ENCODE measurements around the gene MRE11. TPM values are rescaled to one million over a fixed set of nuclear protein-coding genes. Genes with fewer than 3 reads are reported as not detected.
"Not testable (repeated sequence)": the region's sequence is repeated elsewhere in the genome, so short reads cannot be mapped to it uniquely, and the experiment has no call there.

MRE11 gene
- total RNA-seq, 1 donor from 2014 or later = 14.1 TPM

DNA sequence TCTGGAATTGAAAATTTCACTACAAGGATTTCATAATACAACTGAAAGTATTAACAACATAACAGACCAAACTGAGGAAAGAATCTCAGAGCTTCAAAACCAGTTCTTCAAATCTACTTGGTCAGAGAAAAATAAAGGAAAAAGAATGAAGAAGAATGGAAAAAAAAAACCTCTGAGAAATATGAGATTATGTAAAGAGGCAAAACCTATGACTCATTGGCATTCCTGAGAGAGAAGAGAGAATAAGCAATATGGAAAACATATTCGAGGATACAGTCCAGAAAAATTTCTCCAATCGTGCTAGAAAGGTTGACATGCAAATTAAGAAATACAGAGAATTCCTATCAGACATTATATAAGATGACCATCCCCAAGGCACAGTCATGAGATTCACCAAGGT lies 69.0 kb downstream of the MRE11 start:
- no peak for DNase-seq (ENCODE audit: low spot score)

DNA sequence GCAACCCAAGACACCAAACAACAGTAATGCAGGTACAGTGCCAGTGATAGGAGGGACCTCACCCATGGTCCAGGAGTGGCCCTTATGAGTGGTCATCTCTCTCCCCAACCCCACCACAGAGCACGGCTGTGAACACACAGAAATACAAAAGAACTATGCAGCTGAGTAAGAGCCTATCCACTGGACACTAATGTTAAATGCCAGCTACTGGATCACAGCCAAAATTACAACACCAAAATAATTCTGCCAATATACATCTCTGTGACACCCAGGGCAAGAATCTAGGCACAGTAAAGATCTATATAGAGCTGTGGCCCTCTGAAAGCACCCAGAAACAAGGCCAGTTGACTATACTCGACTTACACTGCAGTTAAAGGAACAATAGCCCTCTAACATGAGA lies 69.6 kb downstream of the MRE11 start:
- DNase-seq (ENCODE audit: low spot score) = no peak

DNA sequence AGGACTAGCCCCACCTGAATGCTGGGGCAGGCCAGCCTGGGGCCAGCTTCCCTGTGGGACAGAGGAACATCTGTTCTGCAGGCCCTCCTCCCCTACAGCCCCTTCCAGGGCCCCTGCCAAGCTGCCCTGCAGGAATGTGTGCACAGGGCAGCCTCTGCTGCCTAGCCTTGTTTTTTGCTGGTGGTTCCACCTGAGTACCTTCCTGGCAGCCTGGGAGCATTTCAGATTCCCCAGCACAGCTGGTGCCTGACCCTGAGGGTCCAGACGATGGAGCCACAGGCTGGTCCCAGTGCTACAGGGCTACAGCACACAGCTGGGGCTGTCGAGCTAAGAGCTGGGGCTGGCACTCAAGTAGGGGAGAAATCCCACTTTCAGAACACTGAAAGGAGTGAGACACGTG lies 70.1 kb downstream of the MRE11 start:
- no peak for DNase-seq (ENCODE audit: low spot score)

DNA sequence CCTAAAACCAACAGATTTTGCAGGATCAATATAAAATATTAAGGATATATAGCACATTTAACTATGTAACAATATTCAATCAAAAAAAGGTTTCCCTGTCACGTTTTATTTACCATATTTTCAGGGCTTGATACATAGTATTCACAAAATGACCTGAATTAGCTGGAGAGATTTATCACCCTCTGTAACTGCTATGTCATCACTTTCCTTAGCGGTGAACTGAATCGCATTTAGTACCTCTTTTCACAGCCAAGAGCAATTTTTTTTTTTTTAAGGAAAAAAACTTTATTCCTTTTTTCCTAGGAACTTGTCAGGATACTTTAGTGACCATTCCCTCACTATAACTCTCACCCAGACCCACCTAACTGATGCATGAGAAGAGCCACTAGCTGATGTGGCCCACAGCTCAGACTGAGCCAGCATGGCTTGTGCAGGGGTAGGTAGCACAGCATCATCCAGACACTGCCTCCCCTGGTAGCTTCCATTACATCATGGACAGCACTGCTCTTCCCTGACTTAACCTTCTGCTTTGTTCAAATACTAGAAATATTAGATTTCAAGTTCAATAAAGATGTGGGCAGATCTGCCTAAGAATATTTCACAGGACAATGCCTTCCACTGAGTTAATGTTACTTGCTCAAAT lies 75.4 kb downstream of the MRE11 start:
- DNase-seq (ENCODE audit: low spot score) = no peak

DNA sequence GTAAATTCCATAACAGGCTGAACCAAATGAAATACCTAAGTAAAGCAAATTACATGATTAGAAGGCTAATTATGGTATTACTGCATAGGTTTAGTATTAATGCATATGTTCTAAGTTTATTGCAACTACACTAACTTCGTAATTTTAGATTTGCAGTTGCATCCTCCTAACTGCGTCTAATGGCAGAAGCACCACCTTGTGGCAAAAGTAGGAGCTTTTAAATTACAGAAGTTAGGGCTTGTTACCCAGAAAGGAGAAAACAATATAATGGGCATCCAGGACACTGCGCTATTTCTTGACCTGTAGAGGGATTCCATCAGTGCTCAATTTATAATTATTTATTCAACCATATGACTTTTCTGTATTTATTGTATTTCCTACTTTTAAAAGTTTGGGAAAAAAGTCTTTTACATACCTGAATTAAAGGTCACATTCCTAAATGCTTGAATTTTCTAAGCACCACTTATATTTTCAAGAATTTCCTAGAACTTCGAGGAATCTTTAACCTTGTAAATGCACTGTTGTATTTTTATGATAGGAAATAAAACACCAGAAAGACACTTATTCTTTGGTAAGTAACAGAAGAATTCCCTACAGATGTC lies 76.2 kb downstream of the MRE11 start:
- no peak for DNase-seq (ENCODE audit: low spot score)

DNA sequence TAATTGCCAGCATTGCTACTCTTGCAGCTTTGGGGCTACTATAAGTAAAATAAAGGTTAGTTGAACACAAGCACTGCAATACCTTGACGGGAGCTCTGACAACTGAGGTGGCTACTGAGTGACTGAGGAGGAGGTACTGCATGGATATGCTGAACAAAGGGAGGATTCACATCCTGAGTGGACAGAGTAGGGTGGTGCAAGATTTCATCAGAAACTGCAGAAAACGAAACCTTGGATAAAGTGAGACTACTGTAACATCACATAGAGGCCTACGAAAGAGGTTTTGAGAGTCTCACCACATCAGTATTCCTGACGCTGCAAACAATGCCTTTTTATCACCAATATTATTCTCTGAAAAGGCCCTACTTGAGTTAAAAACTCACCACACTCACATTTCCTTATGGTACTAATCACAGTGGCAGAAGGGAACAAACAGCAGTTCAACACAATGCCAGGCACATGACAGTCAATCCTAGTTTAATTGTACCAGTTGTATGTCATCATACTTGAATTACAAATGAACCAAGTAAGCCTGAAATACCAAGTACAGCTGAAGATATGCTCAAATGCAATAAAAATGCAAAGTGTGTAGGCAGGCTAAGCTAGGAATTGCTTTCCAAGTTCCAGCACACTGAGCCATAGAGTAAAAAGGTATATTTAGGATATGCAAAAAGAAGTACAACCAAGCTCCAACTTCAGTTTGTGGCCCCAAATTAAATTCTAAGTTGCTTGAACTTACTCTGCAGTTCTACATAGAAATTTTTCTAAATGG lies 88.4 kb downstream of the MRE11 start:
- DNase-seq (ENCODE audit: low spot score) = no peak

DNA sequence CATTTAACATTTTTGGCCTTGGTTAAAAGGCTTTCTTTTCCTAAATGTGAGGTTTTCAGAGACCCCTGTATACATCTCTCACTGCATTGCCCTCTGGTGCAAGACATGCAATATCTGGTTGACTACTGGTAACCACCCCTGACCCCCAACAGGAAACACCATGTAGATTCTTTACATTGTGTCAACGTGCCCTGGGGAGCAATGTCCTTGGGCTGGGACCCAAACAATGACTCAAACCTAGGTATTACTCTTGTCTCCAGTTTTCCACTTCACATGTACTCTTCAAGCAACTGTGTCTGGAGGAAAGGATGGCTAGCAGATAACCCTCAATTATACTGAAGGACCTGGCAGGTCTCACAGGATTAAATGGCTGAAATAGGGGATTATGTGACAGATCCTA lies 91.3 kb downstream of the MRE11 start:
- no peak for DNase-seq (ENCODE audit: low spot score)

DNA sequence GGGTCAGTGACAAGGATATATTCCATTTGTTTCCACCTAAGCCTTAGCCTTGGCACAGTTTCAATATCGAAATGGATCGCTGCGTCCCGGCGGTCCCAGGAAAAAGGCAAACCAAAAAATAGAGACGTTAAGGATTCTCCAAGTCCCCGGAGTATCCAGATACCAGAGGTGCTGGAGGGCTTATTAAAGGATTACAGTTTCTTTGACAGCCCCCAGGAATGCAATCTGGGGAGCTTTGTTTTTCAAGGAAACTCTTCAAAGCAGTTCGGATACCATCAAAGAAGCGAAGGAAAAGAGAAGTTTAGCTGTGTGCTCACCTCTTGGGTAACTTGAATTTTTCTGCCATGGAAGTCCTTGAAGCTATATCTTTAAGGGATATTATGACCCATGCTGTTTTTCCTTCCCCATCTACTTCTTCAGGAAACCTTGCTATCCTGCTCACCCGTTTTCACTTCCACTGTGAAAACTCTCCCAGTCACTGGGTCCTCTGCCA lies 91.8 kb downstream of the MRE11 start:
- DNase-seq (ENCODE audit: low spot score) = no peak

DNA sequence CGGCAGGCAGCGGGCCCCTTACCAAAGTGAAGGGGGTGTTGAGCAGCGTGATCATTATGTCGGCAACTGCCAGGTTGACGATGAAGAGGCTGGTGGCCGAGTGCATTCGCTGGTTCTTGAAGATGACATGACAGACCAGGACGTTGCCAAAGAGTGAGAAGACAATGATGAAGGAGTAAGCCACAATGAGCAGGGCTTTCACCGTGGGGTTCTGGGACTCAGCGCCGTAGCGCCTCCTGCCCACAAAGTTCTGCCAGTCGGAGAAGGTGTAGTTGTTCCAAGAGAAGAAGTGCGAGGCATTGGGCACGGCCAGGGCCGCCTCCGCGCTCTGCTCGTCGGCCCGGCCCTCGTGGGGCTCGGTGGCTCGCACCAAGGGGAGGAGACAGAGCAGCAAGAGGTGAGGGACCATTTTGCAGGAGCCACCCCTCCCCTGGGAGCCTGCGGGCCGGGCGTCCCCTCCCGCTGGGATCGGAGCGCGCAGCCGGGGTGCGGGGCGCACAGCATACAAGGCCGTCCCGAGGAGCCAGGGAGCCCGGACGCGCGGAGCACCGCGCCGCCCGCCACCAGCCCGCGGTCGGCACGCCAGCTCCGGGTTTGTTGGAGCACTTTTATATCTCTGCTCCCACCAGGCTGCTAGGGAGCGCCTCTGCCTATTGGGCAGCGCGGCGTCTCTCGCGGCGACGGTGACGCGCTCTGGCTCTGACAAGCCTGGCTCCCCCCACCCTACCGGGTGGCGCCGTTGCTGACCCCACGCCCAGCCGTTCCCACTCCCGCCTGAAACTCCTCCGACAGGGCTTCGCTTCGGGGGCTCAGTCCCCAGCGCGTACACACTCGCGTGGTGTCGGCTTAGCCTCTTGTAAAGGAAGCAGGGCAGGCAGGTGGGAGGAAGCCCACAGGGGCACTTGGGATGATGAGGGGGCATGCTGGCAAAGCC lies 92.5 kb downstream of the MRE11 start, which contains the start of gene GPR83:
Gene GPR83, minus strand, starts transcription at position 581 of the 934 bp plus-strand sequence. Its CDS starts 172 bp downstream, at position 409.
- no peak for DNase-seq (ENCODE audit: low spot score)

DNA sequence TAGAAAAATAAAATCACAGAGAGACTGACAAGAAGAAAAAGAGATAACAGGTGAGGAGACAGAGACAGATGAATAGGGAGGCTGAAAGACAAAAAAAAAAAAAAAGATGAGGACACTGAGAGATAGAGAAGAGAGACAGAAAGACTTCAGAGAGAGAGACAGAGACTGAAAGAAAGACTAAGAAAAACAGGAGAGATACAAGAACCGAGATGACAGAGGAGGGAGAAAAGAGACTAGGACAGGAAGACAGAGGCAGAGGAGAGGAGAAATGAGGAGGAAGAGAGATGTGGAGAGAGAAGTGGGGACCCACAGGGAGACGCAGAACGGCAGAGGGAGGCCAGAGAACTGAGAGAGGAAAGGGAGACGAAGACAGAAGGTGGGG lies 93.2 kb downstream of the MRE11 start:
- no peak for DNase-seq (ENCODE audit: low spot score)

DNA sequence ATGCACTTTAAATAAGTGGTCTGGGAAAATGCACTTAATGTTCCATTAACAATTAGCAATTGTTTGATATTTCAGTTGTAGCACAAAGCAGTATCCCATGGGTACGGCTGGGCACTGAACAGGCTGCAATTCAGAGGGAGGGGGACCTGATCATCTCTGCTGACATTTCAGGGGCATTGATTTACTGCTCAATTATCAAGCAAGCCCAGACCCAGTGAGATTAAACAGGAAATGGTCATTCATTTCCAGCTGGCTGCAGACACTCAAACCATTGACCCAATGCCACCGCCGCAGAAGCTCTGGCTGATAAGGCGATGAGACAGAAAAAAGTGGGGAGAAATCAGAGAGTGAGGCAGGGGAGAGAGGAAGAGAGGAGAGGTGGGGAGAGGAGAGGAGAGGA lies 93.6 kb downstream of the MRE11 start:
- no peak for DNase-seq (ENCODE audit: low spot score)

DNA sequence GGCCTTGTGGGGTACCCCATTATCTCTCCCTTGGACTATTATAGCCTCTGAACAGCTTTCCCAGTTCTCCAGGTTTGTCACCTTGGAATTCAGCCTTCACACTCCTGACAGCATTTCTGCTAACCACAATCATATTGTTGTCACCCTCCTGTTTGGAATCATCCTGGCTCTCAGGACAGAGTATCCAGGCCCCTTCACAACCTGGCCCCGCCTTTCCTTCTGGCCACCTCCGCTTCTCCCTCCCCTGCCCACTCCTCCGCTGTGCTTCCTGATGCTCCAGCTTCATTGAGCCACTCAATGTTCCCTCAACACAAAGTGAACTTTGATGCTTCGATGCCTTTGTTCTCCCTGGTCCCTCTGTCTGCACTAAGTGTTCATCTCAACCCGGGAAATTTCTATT lies 95.5 kb downstream of the MRE11 start:
- DNase-seq (ENCODE audit: low spot score) = no peak

DNA sequence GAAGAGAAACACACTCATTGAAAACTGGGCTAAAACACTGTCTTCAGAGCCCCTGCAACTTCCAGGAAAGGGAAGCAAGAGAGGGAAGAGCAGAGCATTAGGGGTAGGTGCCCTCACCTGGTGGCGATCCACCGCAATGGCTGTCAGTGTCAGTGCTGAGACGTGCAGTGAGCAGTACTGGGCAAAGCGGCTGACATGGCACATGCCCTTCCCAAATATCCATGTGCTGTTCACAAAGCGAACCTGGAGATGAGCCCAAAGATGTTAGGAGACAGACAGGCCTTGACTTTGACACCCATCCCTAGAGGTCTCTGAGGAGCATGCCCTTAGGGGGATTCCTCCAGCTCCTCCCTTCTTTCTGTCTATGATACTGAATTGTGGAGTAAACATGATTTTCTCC lies 97.4 kb downstream of the MRE11 start:
- no peak for DNase-seq (ENCODE audit: low spot score)

DNA sequence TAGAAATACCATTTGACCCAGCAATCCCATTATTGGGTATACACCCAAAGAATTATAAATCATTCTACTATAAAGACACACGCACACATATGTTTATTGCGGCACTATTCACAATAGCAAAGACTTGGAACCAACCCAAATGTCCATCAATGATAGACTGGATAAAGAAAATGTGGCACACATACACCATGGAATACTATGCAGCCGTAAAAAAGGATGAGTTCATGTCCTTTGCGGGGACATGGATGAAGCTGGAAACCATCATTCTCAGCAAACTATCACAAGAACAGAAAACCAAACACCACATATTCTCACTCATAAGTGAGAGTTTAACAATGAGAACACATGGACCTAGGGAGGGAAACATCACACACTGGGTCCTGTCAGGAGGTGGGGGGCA lies 101.7 kb downstream of the MRE11 start:
- not testable (repeated sequence) for DNase-seq (ENCODE audit: low spot score)

DNA sequence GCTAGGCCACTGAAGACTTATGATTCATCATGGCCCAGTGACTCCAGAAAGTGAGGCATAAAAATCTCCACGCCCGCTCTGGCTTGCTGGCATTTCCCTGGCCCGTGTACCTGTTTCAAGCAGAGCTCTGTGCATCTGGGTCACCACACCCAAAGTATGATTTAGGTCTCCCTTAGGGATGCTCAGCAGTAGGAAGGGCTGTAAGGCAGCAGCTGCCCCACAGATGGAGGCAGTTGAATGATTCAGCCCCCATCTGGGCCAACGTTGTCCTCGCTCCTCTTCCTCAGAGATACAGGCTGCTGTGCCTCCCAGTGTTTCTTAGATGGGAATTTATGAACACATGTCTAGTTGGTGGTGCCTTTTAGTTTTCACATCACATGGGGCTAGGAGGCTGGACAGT lies 114.0 kb downstream of the MRE11 start:
- DNase-seq (ENCODE audit: low spot score) = no peak

DNA sequence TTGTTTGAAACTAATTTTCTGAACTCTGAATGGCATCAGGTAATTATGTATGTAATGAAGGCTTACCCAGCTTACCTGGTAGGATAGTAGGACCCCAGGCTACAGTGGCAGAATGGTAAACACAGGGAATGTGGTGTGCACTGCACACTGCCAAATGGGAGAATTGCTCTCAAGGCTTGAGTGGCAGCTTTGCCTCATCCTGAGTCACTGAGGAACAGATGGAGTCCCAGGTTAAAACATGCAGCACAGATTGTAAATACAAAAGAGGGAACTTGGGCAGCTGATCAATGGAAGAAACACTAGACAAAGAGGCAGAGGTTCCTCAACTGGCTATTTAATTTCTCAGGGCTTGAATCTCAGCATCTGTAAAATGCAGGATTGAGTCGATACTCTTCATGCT lies 116.8 kb downstream of the MRE11 start:
- no peak for DNase-seq (ENCODE audit: low spot score)

DNA sequence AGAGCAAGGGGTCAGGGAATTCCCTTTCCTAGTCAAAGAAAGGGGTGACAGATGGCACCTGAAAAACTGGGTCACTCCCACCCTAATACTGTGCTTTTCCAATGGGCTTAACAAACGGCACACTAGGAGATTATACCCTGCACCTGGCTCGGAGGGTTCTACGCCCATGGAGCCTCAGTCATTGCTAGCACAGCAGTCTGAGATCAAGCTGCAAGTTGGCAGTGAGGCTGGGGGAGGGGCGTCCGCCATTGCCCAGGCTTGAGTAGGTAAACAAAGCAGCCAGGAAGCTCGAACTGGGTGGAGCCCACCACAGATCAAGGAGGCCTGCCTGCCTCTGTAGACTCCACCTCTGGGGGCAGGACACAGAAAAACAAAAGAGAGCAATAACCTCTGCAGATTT lies 123.1 kb downstream of the MRE11 start:
- not testable (repeated sequence) for DNase-seq (ENCODE audit: low spot score)
